ENCODE results near the gene SMOC1.

DNA sequence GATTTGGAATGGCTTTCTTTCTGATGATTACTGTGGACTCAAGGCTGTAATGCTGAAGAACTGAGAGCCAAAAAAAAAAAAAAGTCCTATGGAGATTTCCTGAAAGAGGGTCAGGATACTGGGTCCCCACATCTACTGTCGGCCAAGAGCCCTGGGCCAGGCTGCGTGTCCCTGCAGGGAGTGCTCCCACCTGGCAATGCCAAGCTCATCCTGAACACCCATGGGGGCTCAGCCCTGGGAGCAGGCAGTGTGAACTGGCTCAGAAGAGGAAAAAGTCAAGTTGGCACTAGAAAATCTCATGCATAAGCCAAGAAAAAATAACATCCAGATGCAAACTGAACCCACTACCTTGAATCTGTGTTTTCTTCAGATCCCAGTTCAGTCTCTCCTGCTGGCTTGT, 35.0 kb upstream of the SMOC1 start:
- no peak for TF ChIP-seq POLR2AphosphoS5 (IDR thresholded peaks at IDR 0.05)
- TF ChIP-seq, protein P1, sequence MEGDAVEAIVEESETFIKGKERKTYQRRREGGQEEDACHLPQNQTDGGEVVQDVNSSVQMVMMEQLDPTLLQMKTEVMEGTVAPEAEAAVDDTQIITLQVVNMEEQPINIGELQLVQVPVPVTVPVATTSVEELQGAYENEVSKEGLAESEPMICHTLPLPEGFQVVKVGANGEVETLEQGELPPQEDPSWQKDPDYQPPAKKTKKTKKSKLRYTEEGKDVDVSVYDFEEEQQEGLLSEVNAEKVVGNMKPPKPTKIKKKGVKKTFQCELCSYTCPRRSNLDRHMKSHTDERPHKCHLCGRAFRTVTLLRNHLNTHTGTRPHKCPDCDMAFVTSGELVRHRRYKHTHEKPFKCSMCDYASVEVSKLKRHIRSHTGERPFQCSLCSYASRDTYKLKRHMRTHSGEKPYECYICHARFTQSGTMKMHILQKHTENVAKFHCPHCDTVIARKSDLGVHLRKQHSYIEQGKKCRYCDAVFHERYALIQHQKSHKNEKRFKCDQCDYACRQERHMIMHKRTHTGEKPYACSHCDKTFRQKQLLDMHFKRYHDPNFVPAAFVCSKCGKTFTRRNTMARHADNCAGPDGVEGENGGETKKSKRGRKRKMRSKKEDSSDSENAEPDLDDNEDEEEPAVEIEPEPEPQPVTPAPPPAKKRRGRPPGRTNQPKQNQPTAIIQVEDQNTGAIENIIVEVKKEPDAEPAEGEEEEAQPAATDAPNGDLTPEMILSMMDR (IDR thresholded peaks at IDR 0.05), result no peak
